ENCODE data around the gene MVB12B.
"Not testable (repeated sequence)": the region's sequence is repeated elsewhere in the genome, so short reads cannot be mapped to it uniquely, and the experiment has no call there.

Gene MVB12B

GRCh38 chr9:126550891-126551351, 224.3 kb downstream of the MVB12B start:
- DNase-seq, result no peak

- DNase-seq, result no peak
Measured at GRCh38 chr9:126551812-126552211, 225.2 kb downstream of the MVB12B start.

GRCh38 chr9:126554292-126554691, 227.7 kb downstream of the MVB12B start:
- DNase-seq, result no peak

- not testable (repeated sequence) for DNase-seq
Measured at GRCh38 chr9:126555421-126555820, 228.8 kb downstream of the MVB12B start.

Data from activated effector memory CD4-positive, alpha-beta T cell treated with Interleukin-2 at 50 U/mL for 16 hours (primary cell).